Spleen (tissue), 11 donors: Measurements from ENCODE around the gene PKD1. TPM values are rescaled to one million over a fixed set of nuclear protein-coding genes. Genes with fewer than 3 reads are reported as not detected.
"Not testable (repeated sequence)": the region's sequence is repeated elsewhere in the genome, so short reads cannot be mapped to it uniquely, and the experiment has no call there.

Source experiments
- DNase-seq: peaks from one replicate; pipeline ENCODE4 v3.0.0-alpha.2; 2020
- H3K27ac ChIP-seq, 8 donors: fragments of 200-600 bp; sonication (generic) in 7 of 8; 1 replicate in 4 of 8; 2 replicates in 4 of 8; pipeline versions ENCODE4 v1.5.0 to v1.8.0; 2016 to 2021; ENCODE audit warnings: inconsistent platforms in 4 of 8, mild to moderate bottlenecking in 4 of 8, moderate library complexity in 1 of 8
- H3K27me3 ChIP-seq, 7 donors: fragments of 200-600 bp; sonication (generic) in 6 of 7; replicated peaks in 1 of 7; 1 replicate in 4 of 7; 2 replicates in 3 of 7; pipeline versions ENCODE4 v1.5.0 to v1.8.0; 2016 to 2021; ENCODE audit warnings: inconsistent platforms in 3 of 7, mild to moderate bottlenecking in 1 of 7
- H3K36me3 ChIP-seq, 6 donors: fragments of 200-600 bp; sonication (generic) in 5 of 6; 1 replicate in 4 of 6; 2 replicates in 2 of 6; pipeline versions ENCODE4 v1.5.0 to v1.8.0; 2016 to 2021; ENCODE audit warnings: inconsistent platforms in 2 of 6
- H3K4me1 ChIP-seq, 6 donors: fragments of 200-600 bp; sonication (generic) in 5 of 6; 1 replicate in 3 of 6; 2 replicates in 3 of 6; pipeline versions ENCODE4 v1.5.0 to v1.8.0; 2016 to 2021; ENCODE audit warnings: inconsistent platforms in 3 of 6
- H3K4me3 ChIP-seq, 8 donors: fragments of 200-600 bp; sonication (generic) in 7 of 8; 1 replicate in 4 of 8; 2 replicates in 4 of 8; pipeline versions ENCODE4 v1.5.0 to v1.8.0; 2016 to 2021; ENCODE audit warnings: inconsistent platforms in 4 of 8, mild to moderate bottlenecking in 4 of 8, moderate library complexity in 2 of 8
- H3K9me3 ChIP-seq, 8 donors: fragments of 200-600 bp; sonication (generic) in 7 of 8; 1 replicate in 4 of 8; 2 replicates in 4 of 8; pipeline versions ENCODE4 v1.5.0 to v1.8.0; 2016 to 2021; ENCODE audit warnings: inconsistent platforms in 4 of 8
- CTCF ChIP-seq, 11 experiments: fragments of 200-600 bp in 7 of 11; fragments of 450-650 bp in 4 of 11; sonication (generic) in 4 of 11; IDR thresholded peaks in 8 of 11; conservative IDR thresholded peaks in 3 of 11; 1 replicate in 7 of 11; 2 replicates in 4 of 11; pipeline versions ENCODE4 v1.4.0 to v1.8.0; 2016 to 2021; ENCODE audit warnings: antibody characterized with exemption in 11 of 11, inconsistent platforms in 4 of 11, mild to moderate bottlenecking in 1 of 11
- POLR2A ChIP-seq, 3 donors: fragments of 450-650 bp; IDR thresholded peaks; one replicate each; pipeline ENCODE4 v1.5.1; 2017; ENCODE audit warnings: antibody characterized with exemption in 3 of 3, mild to moderate bottlenecking in 1 of 3
- POLR2AphosphoS5 ChIP-seq, 3 donors: sonication (generic); formaldehyde crosslinking; IDR thresholded peaks; one replicate each; pipeline ENCODE4 v1.5.1; 2017; ENCODE audit warnings: antibody characterized with exemption in 3 of 3
- WGBS, 5 donors: extraction: QIAGEN DNeasy Blood & Tissue Kit in 3 of 5; methylation state at CpG; one replicate each; pipeline versions ENCODE4 v1.1.5 to v1.1.7; 2013 to 2018; 5-methylcytosine and 5-hydroxymethylcytosine counted together
- intact Hi-C: fragments of 100-400 bp; cut with DNase I; formaldehyde crosslinking; loops from one replicate; pipeline ENCODE4 v1.15.0; 2023; ENCODE audit warnings: low total_unique reads
- polyA plus RNA-seq, 3 donors: library from polyadenylated mRNA; stranded (reverse); fragments of 200-250 nt; gene quantifications; one replicate each; pipeline ENCODE4 v1.2.1, GENCODE V29; 2013
- total RNA-seq, 7 donors: library from RNA; depleted of rRNA in 3 of 7; stranded (reverse); fragments of >200 nt in 3 of 7; fragmentation: NEBNext Ultra II Directional in 4 of 7; extraction: Animal tissue kit (Norgen Biotek cat#: 25700) in 4 of 7; gene quantifications; one replicate each; pipeline versions ENCODE4 v1.1.0 to v1.2.1, GENCODE V29; 2016 to 2021
- donor health status: healthy with polysubstance abuse.
- donor health status: DM: no; HTN: no; CAD: no; lungs with moderate emphysema.
- donor health status: DM: no; HTN: no; CAD: no.
- donor health status: Bipolar disorder and iron deficiency.
- donor health status: healthy.
- donor health status: DM: no; HTN: no; CAD: no.
- donor health status: DM: yes; HTN: yes; CAD: no.

PKD1 gene
- total and polyA plus RNA-seq, 10 donors, result 14.0 to 124 (median 79.8) TPM

- Histone ChIP-seq H3K27me3 (peaks cover 0 to 21% (median 0%) of the 10 kb centered on the region in 7 donors), H3K4me1 (peaks cover 15 to 38% (median 34%) of the 10 kb centered on the region in 6 donors), H3K27ac (no peak overlapping the region), H3K36me3 (peaks cover 0 to 2% (median 0%) of the 10 kb centered on the region in 6 donors), H3K9me3 (no peaks in the 10 kb centered on the region), H3K4me3 (no peak overlapping the region)
- WGBS, 5 donors, result 85 to 95% (median 89%) methylated on average over 5 of the region's 5 CpGs
- intact Hi-C loops, result no loop called here
- DNase-seq, result no peak
- TF ChIP-seq CTCF (IDR thresholded peaks at IDR 0.05 in 8 of 11, conservative IDR thresholded peaks at IDR 0.05 in 3 of 11) (no peak), POLR2A (IDR thresholded peaks at IDR 0.05) (no peak), POLR2AphosphoS5 (IDR thresholded peaks at IDR 0.05) (no peak)
Measured at GRCh38 chr16:2145843-2146242, 10.1 kb upstream of the PKD1 start.

GRCh38 chr16:2143878-2144485 is 8.3 kb upstream of the PKD1 start:
- Histone ChIP-seq H3K9me3 (no peaks in the 10 kb centered on the region), H3K36me3 (no peaks in the 10 kb centered on the region), H3K4me1 (peaks cover 15 to 31% (median 27%) of the 10 kb centered on the region in 6 donors), H3K27me3 (peaks cover 0 to 12% (median 0%) of the 10 kb centered on the region in 7 donors), H3K4me3 (no peak overlapping the region), H3K27ac (no peak overlapping the region)
- DNase-seq, result peak; percentile 71
- intact Hi-C loops, result no loop called here
- TF ChIP-seq POLR2AphosphoS5 (IDR thresholded peaks at IDR 0.05), result no peak
- TF ChIP-seq POLR2A (IDR thresholded peaks at IDR 0.05), result no peak
- no peak for TF ChIP-seq CTCF (IDR thresholded peaks at IDR 0.05 in 8 of 11, conservative IDR thresholded peaks at IDR 0.05 in 3 of 11)
- WGBS, 5 donors, result 80 to 89% (median 87%) methylated on average over 17 of the region's 17 CpGs

- peak; percentile 70 for DNase-seq
- Histone ChIP-seq H3K4me1 (peaks cover 10 to 24% (median 21%) of the 10 kb centered on the region in 6 donors), H3K27ac (no peak overlapping the region), H3K4me3 (no peak overlapping the region), H3K27me3 (peaks cover 0 to 6% (median 0%) of the 10 kb centered on the region in 7 donors), H3K9me3 (no peaks in the 10 kb centered on the region), H3K36me3 (no peaks in the 10 kb centered on the region)
- intact Hi-C loops, result no loop called here
- TF ChIP-seq CTCF (IDR thresholded peaks at IDR 0.05 in 8 of 11, conservative IDR thresholded peaks at IDR 0.05 in 3 of 11) (no peak), POLR2A (IDR thresholded peaks at IDR 0.05) (no peak), POLR2AphosphoS5 (IDR thresholded peaks at IDR 0.05) (no peak)
- 75 to 86% (median 77%) methylated on average over 25 to 31 of the region's 31 CpGs for WGBS, 5 donors
Measured at GRCh38 chr16:2142942-2143877, 7.5 kb upstream of the PKD1 start.

GRCh38 chr16:2135071-2135470 is 627 bp downstream of the PKD1 start:
- H3K36me3 ChIP-seq, H3K9me3 ChIP-seq, intact Hi-C loops, H3K27me3 ChIP-seq: not testable (repeated sequence)
- peak overlapping the region; percentile 31 to 69 (median 44) for H3K4me3 ChIP-seq
- peak; percentile 86 for DNase-seq
- H3K27ac ChIP-seq, result peak overlapping the region in 6 of 8 donors; percentile 62 to 87 (median 69)
- 0 to 1% (median 1%) methylated on average over 10 to 35 of the region's 42 CpGs for WGBS, 5 donors
- peaks cover 4 to 31% (median 10%) of the 10 kb centered on the region in 6 donors for H3K4me1 ChIP-seq

- H3K36me3 ChIP-seq, DNase-seq, H3K4me3 ChIP-seq, H3K9me3 ChIP-seq, H3K27me3 ChIP-seq, intact Hi-C loops: not testable (repeated sequence)
- Histone ChIP-seq H3K4me1 (peaks cover 4 to 37% (median 8%) of the 10 kb centered on the region in 6 donors), H3K27ac (peak overlapping the region in 1 of 8 donors; percentile 23)
- WGBS, 5 donors, result 69 to 83% (median 79%) methylated on average over 2 to 7 of the region's 12 CpGs; no CpG with 5 or more reads in 2 of the 5 donors
Measured at GRCh38 chr16:2133797-2134196, 1.9 kb downstream of the PKD1 start.

- H3K27me3 ChIP-seq, H3K4me3 ChIP-seq, H3K9me3 ChIP-seq, H3K27ac ChIP-seq, DNase-seq, intact Hi-C loops, H3K36me3 ChIP-seq: not testable (repeated sequence)
- peaks cover 19 to 62% (median 34%) of the 10 kb centered on the region in 6 donors for H3K4me1 ChIP-seq
- WGBS, 5 donors, result 74 to 89% (median 81%) methylated on average over 19 to 22 of the region's 22 CpGs
Measured at GRCh38 chr16:2129890-2130447, 5.7 kb downstream of the PKD1 start.

GRCh38 chr16:2129251-2129650 is 6.4 kb downstream of the PKD1 start:
- H3K4me1 ChIP-seq, result peaks cover 19 to 62% (median 41%) of the 10 kb centered on the region in 6 donors
- H3K4me3 ChIP-seq, H3K27me3 ChIP-seq, H3K36me3 ChIP-seq, intact Hi-C loops, H3K27ac ChIP-seq, H3K9me3 ChIP-seq, DNase-seq: not testable (repeated sequence)
- 71 to 91% (median 84%) methylated on average over 9 of the region's 11 CpGs for WGBS, 5 donors
